Chondrocyte (in vitro differentiated cells): Measurements from ENCODE around the gene TYMP. TPM values are rescaled to one million over a fixed set of nuclear protein-coding genes. Genes with fewer than 3 reads are reported as not detected.

Source experiments
- DNase-seq: peaks from one replicate; pipeline ENCODE4 v3.0.0; 2021; ENCODE audit warnings: mixed read lengths, low spot score
- H3K27ac Mint-ChIP-seq: one replicate; pipeline ENCODE4 v1.8.0; 2021; ENCODE audit warnings: mild to moderate bottlenecking, moderate library complexity, mixed read lengths; ENCODE audit not compliant: unreplicated experiment
- H3K27me3 Mint-ChIP-seq: 2 replicates; pipeline ENCODE4 v1.8.0; 2021; ENCODE audit warnings: low read depth, mixed read lengths
- H3K36me3 Mint-ChIP-seq: 2 replicates; pipeline ENCODE4 v1.8.0; 2021; ENCODE audit warnings: low read depth, mixed read lengths
- H3K4me1 Mint-ChIP-seq: 2 replicates; pipeline ENCODE4 v1.8.0; 2021; ENCODE audit warnings: low read depth, mild to moderate bottlenecking, mixed read lengths
- H3K4me3 Mint-ChIP-seq: one replicate; pipeline ENCODE4 v1.8.0; 2021; ENCODE audit warnings: mild to moderate bottlenecking, moderate library complexity, mixed read lengths; ENCODE audit not compliant: unreplicated experiment
- H3K9me3 Mint-ChIP-seq: 2 replicates; pipeline ENCODE4 v1.8.0; 2021; ENCODE audit warnings: low read depth, mixed read lengths
- CTCF ChIP-seq: fragments of 200-600 bp; sonication (generic); IDR thresholded peaks from 2 replicates; pipeline ENCODE4 v1.5.0; 2021; ENCODE audit warnings: antibody characterized with exemption, mild to moderate bottlenecking, moderate library complexity
- total RNA-seq: library from RNA; stranded (reverse); gene quantifications from 3 replicates; pipeline ENCODE4 v1.2.1, GENCODE V29; 2021

The TYMP gene
- total RNA-seq, 1 donor from 2014 or later = 39.5 TPM

- H3K27me3 Mint-ChIP-seq = no peaks in the 10 kb centered on the region
- no peaks in the 10 kb centered on the region for H3K4me1 Mint-ChIP-seq
- no peak overlapping the region for H3K4me3 Mint-ChIP-seq
- no peak for DNase-seq
- no peaks in the 10 kb centered on the region for H3K9me3 Mint-ChIP-seq
- H3K27ac Mint-ChIP-seq = no peak overlapping the region
- no peak for TF ChIP-seq CTCF
- peaks cover 17% of the 10 kb centered on the region for H3K36me3 Mint-ChIP-seq
Observed at GRCh38 chr22:50572965-50573364, 43.2 kb upstream of the TYMP start.

GRCh38 chr22:50571264-50572175, 41.7 kb upstream of the TYMP start:
- TF ChIP-seq CTCF = no peak
- no peak overlapping the region for H3K4me3 Mint-ChIP-seq

DNA sequence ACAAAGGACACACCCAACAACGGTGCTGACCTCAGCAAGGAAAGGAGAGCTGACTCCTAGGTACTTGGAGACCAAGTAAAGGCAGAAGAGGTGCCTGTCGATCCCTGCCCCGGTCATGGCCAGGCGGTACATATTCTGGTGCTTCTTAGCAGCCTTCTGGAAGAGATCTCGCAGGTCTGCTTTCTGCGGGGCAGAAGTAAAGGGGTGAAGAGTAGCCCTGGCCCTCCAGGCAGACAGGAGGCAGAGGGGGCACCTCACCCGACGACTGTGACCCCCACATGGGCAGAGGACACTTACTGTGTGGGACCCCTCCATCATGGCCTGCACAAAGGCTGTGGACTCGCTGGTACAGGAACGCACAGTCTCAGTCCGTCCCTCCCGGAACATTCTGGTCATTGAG, 41.0 kb upstream of the TYMP start:
- no peaks in the 10 kb centered on the region for H3K4me1 Mint-ChIP-seq
- H3K27ac Mint-ChIP-seq = no peak overlapping the region
- H3K9me3 Mint-ChIP-seq = no peaks in the 10 kb centered on the region
- DNase-seq = no peak
- peaks cover 20% of the 10 kb centered on the region for H3K36me3 Mint-ChIP-seq
- no peak overlapping the region for H3K4me3 Mint-ChIP-seq
- no peaks in the 10 kb centered on the region for H3K27me3 Mint-ChIP-seq
- TF ChIP-seq CTCF = no peak

More at GRCh38 chr22:50571264-50572175, 41.7 kb upstream of the TYMP start:
- DNase-seq = no peak
- Mint-ChIP-seq H3K9me3 (no peaks in the 10 kb centered on the region), H3K36me3 (peaks cover 20% of the 10 kb centered on the region), H3K27me3 (no peaks in the 10 kb centered on the region), H3K4me1 (no peaks in the 10 kb centered on the region), H3K27ac (no peak overlapping the region)

DNA sequence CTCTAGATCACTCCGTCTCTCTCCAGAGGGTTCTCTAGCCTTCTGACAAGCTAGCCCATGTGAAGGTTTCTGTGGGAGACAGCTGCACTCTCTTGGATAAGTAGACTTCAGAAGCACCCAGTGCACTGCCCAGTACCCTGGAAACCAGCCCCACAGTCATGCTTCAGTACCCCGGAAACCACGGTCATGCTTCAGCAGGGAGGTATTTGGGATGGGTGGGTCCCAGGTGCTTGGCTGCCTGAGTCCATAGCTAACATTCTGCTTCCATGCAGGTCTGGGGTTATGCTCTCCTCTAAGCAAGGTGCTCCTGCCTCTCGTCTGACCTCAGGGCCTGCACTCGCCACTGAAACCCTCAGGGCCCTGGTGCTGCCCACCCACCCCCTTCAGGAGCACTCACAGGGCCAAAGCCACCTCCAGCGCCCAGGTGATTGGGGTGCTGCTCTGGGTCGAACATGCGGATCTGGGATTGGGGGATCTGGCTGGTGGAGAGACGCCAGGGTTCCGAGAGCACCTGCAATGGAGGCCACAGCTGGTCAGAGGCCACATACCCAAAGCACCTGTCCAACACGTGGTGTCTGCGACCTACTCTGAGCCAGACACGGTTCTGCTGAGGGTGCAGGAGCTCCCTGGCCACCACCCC, 40.2 kb upstream of the TYMP start:
- no peak overlapping the region for H3K27ac Mint-ChIP-seq
- no peaks in the 10 kb centered on the region for H3K27me3 Mint-ChIP-seq
- no peak for DNase-seq
- peaks cover 20% of the 10 kb centered on the region for H3K36me3 Mint-ChIP-seq
- H3K9me3 Mint-ChIP-seq = no peaks in the 10 kb centered on the region
- no peak for TF ChIP-seq CTCF
- no peak overlapping the region for H3K4me3 Mint-ChIP-seq
- no peaks in the 10 kb centered on the region for H3K4me1 Mint-ChIP-seq

DNA sequence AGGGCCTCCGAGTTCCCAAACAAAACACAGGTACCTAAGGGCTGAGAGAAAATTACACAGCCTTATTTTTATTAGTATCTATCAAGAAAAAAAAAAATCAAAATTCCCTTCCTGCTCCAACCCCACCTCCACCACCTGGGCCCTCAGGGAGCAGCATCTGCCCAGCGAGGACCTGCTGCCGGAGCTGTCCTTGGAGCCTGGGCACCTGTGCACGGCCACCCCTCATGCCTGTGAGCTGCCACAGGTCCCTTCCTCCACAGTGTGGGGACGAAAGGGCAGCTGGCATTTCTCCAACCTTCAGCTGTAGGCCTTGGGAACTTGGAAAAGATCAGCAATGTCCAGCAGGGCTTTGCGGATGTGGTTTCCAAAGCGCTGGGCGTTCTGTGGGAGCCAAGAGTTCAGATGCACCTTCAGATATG, 39.2 kb upstream of the TYMP start:
- no peak for DNase-seq
- Mint-ChIP-seq H3K4me1 (no peaks in the 10 kb centered on the region), H3K27me3 (no peaks in the 10 kb centered on the region), H3K4me3 (no peak overlapping the region), H3K27ac (no peak overlapping the region), H3K36me3 (peaks cover 20% of the 10 kb centered on the region), H3K9me3 (no peaks in the 10 kb centered on the region)
- TF ChIP-seq CTCF = no peak
